Raji (cell line): Measurements from ENCODE around the gene YJEFN3.

Source experiments
- POLR2A ChIP-seq: IDR thresholded peaks from 2 replicates; pipeline ENCODE4 v1.6.1; 2011; ENCODE audit warnings: low read depth, low read length, control low read depth; ENCODE audit not compliant: insufficient read depth

Gene YJEFN3

GRCh38 chr19:19538785-19539166 is 10.1 kb downstream of the YJEFN3 start:
- no peak for TF ChIP-seq POLR2A

GRCh38 chr19:19539698-19540063 is 11.0 kb downstream of the YJEFN3 start:
- TF ChIP-seq POLR2A, result no peak

- TF ChIP-seq POLR2A, result no peak
Measured at GRCh38 chr19:19540064-19540714, 11.5 kb downstream of the YJEFN3 start.

- no peak for TF ChIP-seq POLR2A
Measured at GRCh38 chr19:19540715-19541515, 12.2 kb downstream of the YJEFN3 start.

GRCh38 chr19:19541616-19542015 is 12.9 kb downstream of the YJEFN3 start:
- TF ChIP-seq POLR2A, result no peak

- TF ChIP-seq POLR2A, result no peak
Measured at GRCh38 chr19:19542507-19542906, 13.8 kb downstream of the YJEFN3 start.

- TF ChIP-seq POLR2A, result no peak
Measured at GRCh38 chr19:19543101-19543500, 14.4 kb downstream of the YJEFN3 start.

GRCh38 chr19:19543640-19544039 is 14.9 kb downstream of the YJEFN3 start:
- no peak for TF ChIP-seq POLR2A

- TF ChIP-seq POLR2A, result no peak
Measured at GRCh38 chr19:19544257-19544953, 15.7 kb downstream of the YJEFN3 start.

- no peak for TF ChIP-seq POLR2A
Measured at GRCh38 chr19:19544954-19545591, 16.4 kb downstream of the YJEFN3 start.

- TF ChIP-seq POLR2A, result no peak
Measured at GRCh38 chr19:19545707-19546106, 17.0 kb downstream of the YJEFN3 start.

GRCh38 chr19:19546751-19547162 is 18.0 kb downstream of the YJEFN3 start:
- no peak for TF ChIP-seq POLR2A

- TF ChIP-seq POLR2A, result no peak
Measured at GRCh38 chr19:19547674-19548336, 19.1 kb downstream of the YJEFN3 start.

GRCh38 chr19:19548915-19549759 is 20.4 kb downstream of the YJEFN3 start:
- no peak for TF ChIP-seq POLR2A
